Heart left ventricle (tissue), 16 donors: ENCODE results near the gene MBD3. TPM values are rescaled to one million over a fixed set of nuclear protein-coding genes. Genes with fewer than 3 reads are reported as not detected.

Source experiments
- ATAC-seq, 4 donors: fragments of 200-7000 bp; cut with Tn5 transposase; one replicate each; pipeline ENCODE4 v1.9.1; 2020 to 2022; ENCODE audit warnings: moderate library complexity in 4 of 4, mild to moderate bottlenecking in 3 of 4, moderate number of reproducible peaks in 1 of 4
- DNase-seq, 5 donors: peaks; one replicate each; pipeline ENCODE4 v3.0.0-alpha.2; 2020
- H3K27ac ChIP-seq, 12 donors: fragments of 200-600 bp; sonication (generic) in 4 of 12; one replicate each; pipeline versions ENCODE4 v1.5.0 to v1.8.0; 2016 to 2022; ENCODE audit warnings: mild to moderate bottlenecking in 2 of 12
- H3K27me3 ChIP-seq, 9 donors: fragments of 200-600 bp; sonication (generic) in 2 of 9; one replicate each; pipeline versions ENCODE4 v1.5.1 to v1.8.0; 2016 to 2022; ENCODE audit warnings: mild to moderate bottlenecking in 3 of 9
- H3K36me3 ChIP-seq, 9 donors: fragments of 200-600 bp; sonication (generic) in 2 of 9; one replicate each; pipeline versions ENCODE4 v1.5.0 to v1.8.0; 2018 to 2022; ENCODE audit warnings: mild to moderate bottlenecking in 2 of 9
- H3K4me1 ChIP-seq, 12 donors: fragments of 200-600 bp; sonication (generic) in 4 of 12; one replicate each; pipeline versions ENCODE4 v1.5.0 to v1.8.0; 2016 to 2022; ENCODE audit warnings: mild to moderate bottlenecking in 3 of 12
- H3K4me3 ChIP-seq, 12 donors: fragments of 200-600 bp; sonication (generic) in 4 of 12; one replicate each; pipeline versions ENCODE4 v1.5.0 to v1.8.0; 2017 to 2022; ENCODE audit warnings: mild to moderate bottlenecking in 9 of 12, moderate library complexity in 4 of 12
- H3K9me3 ChIP-seq, 12 donors: fragments of 200-600 bp; sonication (generic) in 4 of 12; one replicate each; pipeline versions ENCODE4 v1.5.0 to v1.8.0; 2016 to 2022; ENCODE audit warnings: mild to moderate bottlenecking in 1 of 12
- POLR2A ChIP-seq, 2 donors: fragments of 450-650 bp; IDR thresholded peaks; one replicate each; pipeline ENCODE4 v1.6.1; 2017; ENCODE audit warnings: antibody characterized with exemption in 2 of 2, mild to moderate bottlenecking in 2 of 2, moderate library complexity in 2 of 2
- WGBS, 4 donors: extraction: QIAGEN DNeasy Blood & Tissue Kit in 2 of 4; methylation state at CpG; one replicate each; pipeline versions ENCODE4 v1.1.5 to v1.1.7; 2013 to 2018; 5-methylcytosine and 5-hydroxymethylcytosine counted together
- intact Hi-C, 10 donors: fragments of 100-400 bp; cut with DNase I; formaldehyde crosslinking; loops; one replicate each; pipeline versions ENCODE4 v1.11.1 to v1.14.2; 2022
- polyA plus RNA-seq, 2 donors: library from polyadenylated mRNA; stranded (reverse); fragments of 200-250 nt; gene quantifications; one replicate each; pipeline ENCODE4 v1.2.3, GENCODE V29; 2013
- total RNA-seq, 9 donors: library from RNA; depleted of rRNA in 2 of 9; stranded (reverse); fragments of >200 nt in 2 of 9; fragmentation: NEBNext Ultra II Directional in 3 of 9; extraction: Animal tissue kit (Norgen Biotek cat#: 25700) in 3 of 9; gene quantifications; one replicate each; pipeline versions ENCODE4 v1.1.0 to v1.2.4, GENCODE V29; 2016 to 2023
- TF ChIP-seq, protein P1 (sequence below), 12 donors: fragments of 200-600 bp; sonication (generic) in 4 of 12; IDR thresholded peaks; one replicate each; pipeline versions ENCODE4 v1.5.0 to v1.8.0; 2018 to 2022; ENCODE audit warnings: antibody characterized with exemption in 12 of 12, mild to moderate bottlenecking in 5 of 12
- donor health status: ischemic (EF 13 %, LVEDD 7.1; RV severe dilation, severe dysfunction).
- donor health status: healthy with polysubstance abuse.
- donor health status: DM: no; HTN: yes; CAD: no.
- donor health status: DM: no; HTN: no; CAD: no.
- donor health status: ischemic (EF 25% LVEDD 6.9; RV normal size, moderate dysfunction).
- donor health status: ischemic (EF 25% LVEDD 5.7; RV mildly dilated, moderate dysfunction).
- donor health status: healthy.
- donor health status: DM: yes; HTN: yes; CAD: no.
- donor health status: ischemic (EF 35%, LVEDD 5.7; RV mildly dilated, moderate dysfunction).
- donor health status: nonischemic (EF 11% LVEDD 7.7; RV severe dilation, severe dysfunction).
- donor health status: DM: yes; HTN: yes; CAD: no.
- donor health status: PGD.
- donor health status: ischemic (EF 29% LVEDD 5.4; RV normal size, mild dysfunction).
- donor health status: nonischemic (EF 23%, LVEDD 6.1; RV moderate dilation, normal function).

Gene MBD3
- total and polyA plus RNA-seq, 11 donors = 38.6 to 146 (median 72.8) TPM

- DNase-seq = no peak
- Histone ChIP-seq H3K36me3 (peaks cover 0 to 39% (median 15%) of the 10 kb centered on the region in 9 donors), H3K4me1 (no peaks in the 10 kb centered on the region), H3K9me3 (no peaks in the 10 kb centered on the region), H3K27ac (no peak overlapping the region), H3K4me3 (no peak overlapping the region), H3K27me3 (no peaks in the 10 kb centered on the region)
- whole genome bisulfite sequencing, 4 donors = 86 to 95% (median 94%) methylated on average over 13 to 32 of the region's 32 CpGs
- intact Hi-C loops = no loop called here
- ATAC-seq = no peak
- TF ChIP-seq, protein P1, sequence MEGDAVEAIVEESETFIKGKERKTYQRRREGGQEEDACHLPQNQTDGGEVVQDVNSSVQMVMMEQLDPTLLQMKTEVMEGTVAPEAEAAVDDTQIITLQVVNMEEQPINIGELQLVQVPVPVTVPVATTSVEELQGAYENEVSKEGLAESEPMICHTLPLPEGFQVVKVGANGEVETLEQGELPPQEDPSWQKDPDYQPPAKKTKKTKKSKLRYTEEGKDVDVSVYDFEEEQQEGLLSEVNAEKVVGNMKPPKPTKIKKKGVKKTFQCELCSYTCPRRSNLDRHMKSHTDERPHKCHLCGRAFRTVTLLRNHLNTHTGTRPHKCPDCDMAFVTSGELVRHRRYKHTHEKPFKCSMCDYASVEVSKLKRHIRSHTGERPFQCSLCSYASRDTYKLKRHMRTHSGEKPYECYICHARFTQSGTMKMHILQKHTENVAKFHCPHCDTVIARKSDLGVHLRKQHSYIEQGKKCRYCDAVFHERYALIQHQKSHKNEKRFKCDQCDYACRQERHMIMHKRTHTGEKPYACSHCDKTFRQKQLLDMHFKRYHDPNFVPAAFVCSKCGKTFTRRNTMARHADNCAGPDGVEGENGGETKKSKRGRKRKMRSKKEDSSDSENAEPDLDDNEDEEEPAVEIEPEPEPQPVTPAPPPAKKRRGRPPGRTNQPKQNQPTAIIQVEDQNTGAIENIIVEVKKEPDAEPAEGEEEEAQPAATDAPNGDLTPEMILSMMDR (IDR thresholded peaks at IDR 0.05) = no peak
- no peak for TF ChIP-seq POLR2A (IDR thresholded peaks at IDR 0.05)
Measured at GRCh38 chr19:1626417-1627010, 33.8 kb upstream of the MBD3 start.

- no peaks in the 10 kb centered on the region for H3K27me3 ChIP-seq
- peaks cover 0 to 53% (median 19%) of the 10 kb centered on the region in 9 donors for H3K36me3 ChIP-seq
- ATAC-seq (peak in 3 of 4 donors; percentile 17 to 72 (median 29)), DNase-seq (peak; percentile 30 to 69 (median 49))
- TF ChIP-seq, protein P1 (IDR thresholded peaks at IDR 0.05) = peak; percentile 25 to 62 (median 50)
- TF ChIP-seq POLR2A (IDR thresholded peaks at IDR 0.05) = no peak
- intact Hi-C loops = no loop called here
- 71 to 83% (median 76%) methylated on average over 23 of the region's 23 CpGs for WGBS, 4 donors
- H3K4me3 ChIP-seq = no peak overlapping the region
- no peak overlapping the region for H3K27ac ChIP-seq
- no peaks in the 10 kb centered on the region for H3K9me3 ChIP-seq
- H3K4me1 ChIP-seq = no peaks in the 10 kb centered on the region
Measured at GRCh38 chr19:1624458-1624857, 31.8 kb upstream of the MBD3 start.

DNA sequence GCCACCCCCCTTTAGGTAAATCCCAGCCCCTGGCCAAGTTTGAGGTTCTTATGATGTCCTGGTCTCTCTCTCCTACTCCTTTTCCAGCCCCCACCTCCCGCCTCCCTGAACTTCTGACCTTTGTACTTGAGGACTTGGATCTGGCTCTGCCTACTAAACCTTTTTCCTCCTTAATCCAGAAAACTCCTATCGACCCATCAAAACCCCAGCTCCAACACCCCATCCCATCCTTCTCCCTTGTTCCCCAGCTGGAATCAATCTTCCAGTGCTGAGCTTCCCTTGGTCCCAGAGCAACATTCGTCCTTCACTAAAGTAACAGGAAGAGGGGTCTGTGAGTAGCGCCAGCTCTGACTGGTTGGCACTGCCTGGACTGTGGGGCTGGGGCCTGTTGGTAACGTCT lies 29.9 kb upstream of the MBD3 start:
- peaks cover 0 to 67% (median 28%) of the 10 kb centered on the region in 9 donors for H3K36me3 ChIP-seq
- H3K4me1 ChIP-seq = peaks cover 0 to 11% (median under 1%) of the 10 kb centered on the region in 12 donors
- H3K27me3 ChIP-seq = no peaks in the 10 kb centered on the region
- no peak overlapping the region for H3K4me3 ChIP-seq
- WGBS, 4 donors = 93 to 95% (median 94%) methylated on average over 5 of the region's 5 CpGs
- intact Hi-C loops = no loop called here
- TF ChIP-seq POLR2A (IDR thresholded peaks at IDR 0.05) = no peak
- TF ChIP-seq, protein P1 (IDR thresholded peaks at IDR 0.05) = no peak
- H3K27ac ChIP-seq = no peak overlapping the region
- no peak for DNase-seq
- H3K9me3 ChIP-seq = no peaks in the 10 kb centered on the region
- ATAC-seq = no peak

DNA sequence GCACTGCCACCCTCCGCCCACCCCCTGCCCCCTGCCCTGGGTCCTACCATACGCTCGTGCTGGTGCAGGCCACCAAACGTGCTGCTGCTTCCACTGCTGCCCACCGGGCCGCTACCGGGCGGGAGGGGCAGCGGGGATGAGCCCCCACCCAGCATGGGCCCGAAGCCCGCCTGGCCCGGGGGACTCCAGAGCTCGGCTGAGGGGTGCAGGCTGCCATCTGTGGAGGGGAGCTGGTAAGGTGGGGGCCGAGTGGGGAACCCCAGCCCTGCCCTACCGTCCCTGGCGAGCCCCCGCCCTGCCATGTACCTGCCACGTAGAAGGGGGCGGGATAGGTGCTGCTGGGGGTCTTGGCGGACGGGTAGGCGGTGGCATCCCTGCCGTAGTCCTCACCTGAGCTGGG lies 29.3 kb upstream of the MBD3 start:
- no peak for DNase-seq
- no peak for ATAC-seq
- TF ChIP-seq, protein P1 (IDR thresholded peaks at IDR 0.05) = no peak
- no peak for TF ChIP-seq POLR2A (IDR thresholded peaks at IDR 0.05)
- Histone ChIP-seq H3K36me3 (peaks cover 0 to 68% (median 28%) of the 10 kb centered on the region in 9 donors), H3K9me3 (no peaks in the 10 kb centered on the region), H3K27ac (no peak overlapping the region), H3K4me1 (peaks cover 0 to 15% (median 5%) of the 10 kb centered on the region in 12 donors), H3K4me3 (no peak overlapping the region), H3K27me3 (no peaks in the 10 kb centered on the region)
- 83 to 93% (median 91%) methylated on average over 9 to 23 of the region's 23 CpGs for WGBS, 4 donors
- intact Hi-C loops = no loop called here
